T-helper 2 cell treated with Interferon-gamma antibody and Interleukin-4, amounts not matched to agents 5 μg/mL and 100 μg/mL, for 36 hours (primary cell): ENCODE results near the gene WIZ.

Source experiments
- DNase-seq: peaks from one replicate; pipeline ENCODE4 v3.0.0; 2021; ENCODE audit warnings: low spot score
- H3K27ac Mint-ChIP-seq: one replicate; pipeline ENCODE4 v1.8.0; 2021; ENCODE audit warnings: mild to moderate bottlenecking, mixed read lengths
- H3K27me3 Mint-ChIP-seq: one replicate; pipeline ENCODE4 v1.8.0; 2021; ENCODE audit warnings: low read depth, mixed read lengths
- H3K36me3 Mint-ChIP-seq: one replicate; pipeline ENCODE4 v1.8.0; 2021; ENCODE audit warnings: low read depth, mixed read lengths
- H3K4me1 Mint-ChIP-seq: one replicate; pipeline ENCODE4 v1.8.0; 2021; ENCODE audit warnings: low read depth, mixed read lengths
- H3K4me3 Mint-ChIP-seq: one replicate; pipeline ENCODE4 v1.8.0; 2022; ENCODE audit warnings: mild to moderate bottlenecking, moderate library complexity, mixed read lengths
- H3K9me3 Mint-ChIP-seq: one replicate; pipeline ENCODE4 v1.8.0; 2021; ENCODE audit warnings: mixed read lengths

WIZ gene

GRCh38 chr19:15390814-15391213, 58.9 kb downstream of the WIZ start:
- no peaks in the 10 kb centered on the region for H3K9me3 Mint-ChIP-seq

GRCh38 chr19:15381864-15382263, 67.9 kb downstream of the WIZ start:
- no peaks in the 10 kb centered on the region for H3K27me3 Mint-ChIP-seq
- H3K4me3 Mint-ChIP-seq, result no peak overlapping the region
- H3K4me1 Mint-ChIP-seq, result peaks cover 23% of the 10 kb centered on the region
- peaks cover 11% of the 10 kb centered on the region for H3K36me3 Mint-ChIP-seq
- H3K27ac Mint-ChIP-seq, result no peak overlapping the region
- DNase-seq, result no peak
- no peaks in the 10 kb centered on the region for H3K9me3 Mint-ChIP-seq

More at GRCh38 chr19:15390814-15391213, 58.9 kb downstream of the WIZ start:
- H3K4me3 Mint-ChIP-seq, result no peak overlapping the region
- no peaks in the 10 kb centered on the region for H3K27me3 Mint-ChIP-seq
- H3K4me1 Mint-ChIP-seq, result peaks cover 3% of the 10 kb centered on the region
- no peak overlapping the region for H3K27ac Mint-ChIP-seq
- DNase-seq, result no peak
- peaks cover 40% of the 10 kb centered on the region for H3K36me3 Mint-ChIP-seq

DNA sequence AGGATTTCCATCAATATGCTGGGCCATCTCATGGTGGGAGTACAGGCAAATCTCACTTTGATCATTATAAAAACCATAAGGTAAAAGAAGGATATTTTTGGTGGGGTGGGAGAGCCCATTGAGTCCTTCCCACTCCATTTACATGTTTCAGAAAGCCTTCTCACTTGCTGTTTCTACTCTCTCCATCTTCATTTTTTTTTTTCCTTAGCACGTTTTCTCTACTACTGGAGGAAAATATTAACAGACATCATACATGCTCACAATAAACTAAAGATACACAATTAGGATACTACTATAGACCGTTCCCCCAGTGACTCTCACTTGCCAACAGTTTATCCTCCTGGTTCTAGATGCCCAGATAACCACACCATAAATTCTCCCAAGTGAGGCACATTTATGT, 68.3 kb downstream of the WIZ start:
- H3K4me1 Mint-ChIP-seq, result peaks cover 26% of the 10 kb centered on the region
- H3K4me3 Mint-ChIP-seq, result peak overlapping the region; percentile 13
- H3K9me3 Mint-ChIP-seq, result no peaks in the 10 kb centered on the region
- no peak for DNase-seq
- peaks cover 13% of the 10 kb centered on the region for H3K36me3 Mint-ChIP-seq
- H3K27ac Mint-ChIP-seq, result no peak overlapping the region
- H3K27me3 Mint-ChIP-seq, result no peaks in the 10 kb centered on the region

- H3K9me3 Mint-ChIP-seq, result no peaks in the 10 kb centered on the region
- DNase-seq, result no peak
- peaks cover 12% of the 10 kb centered on the region for H3K36me3 Mint-ChIP-seq
These were observed 69.6 kb downstream of the WIZ start for GRCh38 chr19:15379999-15380647.

DNA sequence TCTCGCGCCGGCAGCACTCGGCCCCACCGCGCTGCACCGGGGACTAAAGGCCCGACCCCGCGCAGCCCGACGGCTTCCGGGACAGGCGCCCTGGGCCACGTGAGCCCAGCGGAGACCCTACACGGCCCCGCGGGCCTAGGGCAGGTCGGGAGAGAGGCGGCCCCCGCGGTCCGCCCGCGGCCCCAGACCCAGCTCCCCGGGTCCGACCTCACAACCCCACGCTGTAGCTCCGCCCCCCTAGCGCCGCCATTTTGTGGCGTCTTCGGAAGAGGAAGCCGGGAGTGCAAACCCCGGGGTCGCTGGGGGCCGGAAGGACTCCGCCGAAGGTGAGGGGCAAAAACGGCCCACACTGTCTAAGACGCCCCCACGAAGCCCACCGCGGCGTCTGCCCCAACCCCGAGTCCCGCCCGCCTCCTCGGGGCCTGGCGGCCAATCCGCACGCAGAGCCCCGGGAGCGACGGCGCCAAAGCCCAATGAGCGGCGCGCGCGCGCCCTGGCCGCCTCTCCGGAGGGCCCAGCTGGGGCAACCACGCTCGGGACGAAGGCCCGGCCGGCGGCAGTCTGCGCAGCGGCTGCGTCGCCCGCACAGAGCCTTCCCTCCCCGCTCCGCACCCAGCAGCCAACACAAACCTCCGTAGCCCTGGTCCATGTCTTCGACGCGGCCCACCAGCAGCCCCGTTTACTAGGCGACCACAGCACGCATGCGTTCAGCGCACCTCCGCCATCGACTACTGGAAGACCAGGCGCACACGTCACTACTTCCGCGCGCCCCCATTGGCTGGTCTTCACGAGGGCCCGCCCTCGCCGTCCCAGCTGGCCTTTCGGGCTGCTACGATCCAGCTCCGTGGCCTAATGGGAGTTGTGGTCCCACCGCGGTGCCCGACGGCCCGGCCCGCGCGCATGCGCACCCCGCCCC, 70.4 kb downstream of the WIZ start, which contains the start of gene AKAP8:
TSS of gene AKAP8 (minus strand) at position 705 of the 916 bp plus-strand sequence. CDS start at position 649, 56 bp downstream.
- H3K4me1 Mint-ChIP-seq, result peaks cover 26% of the 10 kb centered on the region
- H3K36me3 Mint-ChIP-seq, result peaks cover 12% of the 10 kb centered on the region
- no peaks in the 10 kb centered on the region for H3K9me3 Mint-ChIP-seq

More at GRCh38 chr19:15379999-15380647, 69.6 kb downstream of the WIZ start:
- Mint-ChIP-seq H3K27ac (peak overlapping the region; percentile 99), H3K4me3 (peak overlapping the region; percentile 97), H3K27me3 (no peaks in the 10 kb centered on the region), H3K4me1 (peaks cover 26% of the 10 kb centered on the region)

GRCh38 chr19:15378534-15379082, 71.1 kb downstream of the WIZ start:
- H3K4me3 Mint-ChIP-seq, result peak overlapping the region; percentile 92
- H3K27ac Mint-ChIP-seq, result peak overlapping the region; percentile 95
- peaks cover 14% of the 10 kb centered on the region for H3K36me3 Mint-ChIP-seq
- H3K4me1 Mint-ChIP-seq, result peaks cover 26% of the 10 kb centered on the region
- H3K27me3 Mint-ChIP-seq, result no peaks in the 10 kb centered on the region
- no peaks in the 10 kb centered on the region for H3K9me3 Mint-ChIP-seq
- DNase-seq, result peak; percentile 41

More for the DNA sequence above, 70.4 kb downstream of the WIZ start, which contains the start of gene AKAP8:
- H3K4me3 Mint-ChIP-seq, result peak within 1 kb of the TSS; percentile 97
- DNase-seq, result peak; percentile 99
- H3K27me3 Mint-ChIP-seq, result no peaks in the 10 kb centered on the region
- H3K27ac Mint-ChIP-seq, result peak within 1 kb of the TSS; percentile 99

GRCh38 chr19:15374796-15375440, 74.8 kb downstream of the WIZ start:
- no peaks in the 10 kb centered on the region for H3K27me3 Mint-ChIP-seq
- H3K36me3 Mint-ChIP-seq, result peaks cover 33% of the 10 kb centered on the region
- DNase-seq, result no peak
- no peaks in the 10 kb centered on the region for H3K9me3 Mint-ChIP-seq
- H3K27ac Mint-ChIP-seq, result no peak overlapping the region
- peaks cover 15% of the 10 kb centered on the region for H3K4me1 Mint-ChIP-seq
- no peak overlapping the region for H3K4me3 Mint-ChIP-seq

GRCh38 chr19:15374105-15374651, 75.6 kb downstream of the WIZ start:
- H3K36me3 Mint-ChIP-seq, result peaks cover 33% of the 10 kb centered on the region
- no peaks in the 10 kb centered on the region for H3K27me3 Mint-ChIP-seq
- no peak overlapping the region for H3K27ac Mint-ChIP-seq
- H3K9me3 Mint-ChIP-seq, result no peaks in the 10 kb centered on the region
- no peak for DNase-seq
- no peak overlapping the region for H3K4me3 Mint-ChIP-seq
- peaks cover 15% of the 10 kb centered on the region for H3K4me1 Mint-ChIP-seq

DNA sequence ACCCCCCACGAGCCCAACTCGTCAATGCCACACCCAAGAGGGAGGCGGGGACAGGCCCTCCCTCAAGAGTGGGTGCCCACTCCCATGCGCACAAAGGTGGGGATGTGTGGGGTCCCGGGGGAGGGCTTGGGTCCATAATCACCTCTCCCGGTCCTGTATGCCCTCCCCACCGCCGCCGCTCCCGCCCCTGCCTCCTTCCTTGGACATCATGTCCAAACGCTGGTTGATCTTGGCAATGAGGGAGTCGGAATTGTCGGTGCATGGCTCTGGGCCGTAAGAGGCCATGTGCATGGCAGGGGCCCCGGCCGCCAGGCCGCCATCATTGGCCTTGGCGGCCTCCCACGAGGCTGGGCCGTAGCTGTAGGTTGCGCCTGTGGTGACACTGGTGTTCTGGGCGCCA, 76.1 kb downstream of the WIZ start:
- DNase-seq, result no peak
- H3K9me3 Mint-ChIP-seq, result no peaks in the 10 kb centered on the region
- H3K36me3 Mint-ChIP-seq, result peaks cover 38% of the 10 kb centered on the region
- H3K27me3 Mint-ChIP-seq, result no peaks in the 10 kb centered on the region
- peaks cover 15% of the 10 kb centered on the region for H3K4me1 Mint-ChIP-seq
- H3K4me3 Mint-ChIP-seq, result no peak overlapping the region
- H3K27ac Mint-ChIP-seq, result no peak overlapping the region

DNA sequence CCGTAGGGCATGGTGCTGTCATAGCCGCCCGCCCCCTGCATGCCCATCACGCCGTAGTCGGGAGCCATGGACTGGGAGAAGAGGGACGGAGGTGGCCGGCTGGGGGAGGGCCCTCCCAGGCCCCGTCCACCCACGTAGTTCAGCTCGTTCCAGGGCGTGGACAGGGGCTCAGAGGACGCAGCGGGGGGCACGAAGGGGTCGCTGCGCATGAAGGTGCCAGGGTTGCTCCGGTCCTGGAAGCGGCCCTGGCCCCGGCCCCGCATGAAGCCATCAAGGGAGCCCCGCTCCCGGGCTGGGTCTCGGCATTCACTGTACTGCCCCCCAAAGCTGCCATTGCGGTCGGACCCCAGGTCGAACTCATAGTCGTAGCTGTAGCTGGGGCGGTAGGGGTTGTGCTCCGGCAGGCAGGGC, 76.9 kb downstream of the WIZ start:
- Mint-ChIP-seq H3K27me3 (no peaks in the 10 kb centered on the region), H3K36me3 (peaks cover 39% of the 10 kb centered on the region), H3K4me1 (peaks cover 11% of the 10 kb centered on the region), H3K27ac (no peak overlapping the region), H3K9me3 (no peaks in the 10 kb centered on the region), H3K4me3 (no peak overlapping the region)
- DNase-seq, result no peak

DNA sequence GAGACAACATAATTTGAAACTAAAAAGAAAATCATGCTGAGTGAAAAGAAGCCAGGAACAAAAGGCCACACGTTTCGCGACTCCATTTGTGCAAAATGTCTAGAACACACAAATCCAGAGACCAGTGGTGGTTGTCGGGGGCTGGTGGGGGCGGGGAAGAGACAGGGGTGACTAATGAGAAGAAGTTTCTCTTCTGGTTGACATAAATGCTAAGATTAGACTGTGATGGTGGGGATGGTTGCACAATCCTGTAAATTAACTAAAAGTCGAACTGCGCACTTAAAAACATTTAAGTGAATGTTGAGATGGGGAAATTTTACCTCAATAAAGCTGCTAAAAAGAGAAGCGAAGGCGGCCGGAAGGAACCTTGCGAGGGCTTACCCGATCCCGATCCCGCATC, 77.3 kb downstream of the WIZ start:
- H3K27me3 Mint-ChIP-seq, result no peaks in the 10 kb centered on the region
- peaks cover 42% of the 10 kb centered on the region for H3K36me3 Mint-ChIP-seq
- no peak for DNase-seq
- H3K4me1 Mint-ChIP-seq, result peaks cover 7% of the 10 kb centered on the region
- H3K27ac Mint-ChIP-seq, result no peak overlapping the region
- H3K4me3 Mint-ChIP-seq, result no peak overlapping the region
- H3K9me3 Mint-ChIP-seq, result no peaks in the 10 kb centered on the region

DNA sequence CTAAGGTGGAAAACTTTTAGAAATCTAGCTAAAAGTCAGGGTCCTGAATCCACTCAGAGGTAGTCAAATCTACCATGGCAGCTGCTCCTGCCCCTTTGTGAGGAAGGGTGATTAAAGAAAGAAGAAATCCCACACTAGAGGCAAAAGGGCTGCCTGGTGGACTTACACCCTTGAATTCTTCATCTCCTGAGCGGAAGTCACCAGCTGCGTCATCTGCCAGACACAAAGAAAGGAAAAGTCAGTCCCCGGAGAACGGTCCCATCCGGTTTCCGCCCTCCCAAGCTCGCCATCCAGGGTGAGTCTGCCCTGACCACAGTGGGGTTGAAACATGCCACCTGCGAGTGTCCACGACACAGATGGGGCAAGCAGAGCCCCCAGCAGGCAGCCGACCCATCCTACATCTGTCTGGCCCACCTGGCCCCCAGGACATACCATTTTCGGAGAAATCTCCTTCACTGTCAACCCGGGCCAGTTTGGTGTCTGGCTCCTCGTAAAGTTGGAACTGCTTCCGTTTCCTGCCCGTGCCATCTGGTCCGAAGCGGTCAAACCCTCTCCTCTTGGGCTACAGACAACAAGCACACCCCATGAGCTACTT, 77.9 kb downstream of the WIZ start:
- Mint-ChIP-seq H3K4me1 (peaks cover 4% of the 10 kb centered on the region), H3K4me3 (no peak overlapping the region), H3K27ac (no peak overlapping the region), H3K9me3 (no peaks in the 10 kb centered on the region), H3K36me3 (peaks cover 39% of the 10 kb centered on the region), H3K27me3 (no peaks in the 10 kb centered on the region)
- DNase-seq, result no peak

- Mint-ChIP-seq H3K27ac (no peak overlapping the region), H3K9me3 (no peaks in the 10 kb centered on the region), H3K27me3 (no peaks in the 10 kb centered on the region), H3K4me3 (no peak overlapping the region), H3K4me1 (no peaks in the 10 kb centered on the region), H3K36me3 (peaks cover 37% of the 10 kb centered on the region)
- no peak for DNase-seq
These were observed 78.6 kb downstream of the WIZ start for GRCh38 chr19:15371119-15371518.
